ENCODE results near the gene SNX25.

GRCh38 chr4:185183622-185184281 is 25.6 kb upstream of the SNX25 start:
- TF ChIP-seq POLR2A (IDR thresholded peaks at IDR 0.05; ENCODE audit: low read depth) (no peak), CTCF (IDR thresholded peaks at IDR 0.05) (peak; percentile 77 to 89 (median 79)), EP300 (IDR thresholded peaks at IDR 0.05) (no peak), POLR2AphosphoS5 (IDR thresholded peaks at IDR 0.05) (peak; percentile 20 to 58)

All from esophagus muscularis mucosa (tissue), 4 donors.